Measurements from ENCODE around the gene SRGAP2B.
"Not testable (repeated sequence)": the region's sequence is repeated elsewhere in the genome, so short reads cannot be mapped to it uniquely, and the experiment has no call there.

DNA sequence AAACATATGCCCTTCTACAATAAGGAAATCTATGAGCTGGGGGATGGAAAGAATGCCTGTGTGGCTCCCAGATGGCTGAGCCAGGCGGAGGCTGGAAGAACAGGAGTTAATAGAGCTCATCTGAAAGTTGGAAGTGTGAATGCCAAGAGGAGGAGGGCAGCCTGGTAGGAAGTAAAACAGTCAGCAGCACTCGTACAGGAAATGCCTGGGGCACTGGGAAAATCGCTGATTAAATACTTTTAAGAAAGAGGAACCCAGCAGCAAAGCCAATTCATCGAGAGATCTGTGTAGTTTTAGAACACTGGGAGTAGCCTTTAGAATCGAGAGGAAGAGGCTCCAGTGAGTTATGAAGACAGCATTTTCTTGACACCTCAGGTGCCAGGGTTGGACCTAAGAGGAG lies 171.5 kb downstream of the SRGAP2B start:
- TF ChIP-seq, protein P1, sequence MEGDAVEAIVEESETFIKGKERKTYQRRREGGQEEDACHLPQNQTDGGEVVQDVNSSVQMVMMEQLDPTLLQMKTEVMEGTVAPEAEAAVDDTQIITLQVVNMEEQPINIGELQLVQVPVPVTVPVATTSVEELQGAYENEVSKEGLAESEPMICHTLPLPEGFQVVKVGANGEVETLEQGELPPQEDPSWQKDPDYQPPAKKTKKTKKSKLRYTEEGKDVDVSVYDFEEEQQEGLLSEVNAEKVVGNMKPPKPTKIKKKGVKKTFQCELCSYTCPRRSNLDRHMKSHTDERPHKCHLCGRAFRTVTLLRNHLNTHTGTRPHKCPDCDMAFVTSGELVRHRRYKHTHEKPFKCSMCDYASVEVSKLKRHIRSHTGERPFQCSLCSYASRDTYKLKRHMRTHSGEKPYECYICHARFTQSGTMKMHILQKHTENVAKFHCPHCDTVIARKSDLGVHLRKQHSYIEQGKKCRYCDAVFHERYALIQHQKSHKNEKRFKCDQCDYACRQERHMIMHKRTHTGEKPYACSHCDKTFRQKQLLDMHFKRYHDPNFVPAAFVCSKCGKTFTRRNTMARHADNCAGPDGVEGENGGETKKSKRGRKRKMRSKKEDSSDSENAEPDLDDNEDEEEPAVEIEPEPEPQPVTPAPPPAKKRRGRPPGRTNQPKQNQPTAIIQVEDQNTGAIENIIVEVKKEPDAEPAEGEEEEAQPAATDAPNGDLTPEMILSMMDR (conservative IDR thresholded peaks at IDR 0.05), result not testable (repeated sequence)
- TF ChIP-seq ZFX (IDR thresholded peaks at IDR 0.05), result not testable (repeated sequence)
